RWPE2 (cell line): Measurements from ENCODE around the gene HOXA4.

ENCODE experiments used
- ATAC-seq: fragments of 200-7000 bp; cut with Tn5 transposase; 3 replicates; pipeline ENCODE4 v1.9.1; 2021; ENCODE audit warnings: low read depth
- DNase-seq: peaks from one replicate; pipeline ENCODE4 v3.0.0-alpha.2; 2020; ENCODE audit warnings: low spot score
- H3K27ac ChIP-seq: fragments of 450-650 bp; 2 replicates; pipeline ENCODE4 v1.5.1; 2017; ENCODE audit warnings: mild to moderate bottlenecking; ENCODE audit not compliant: poor library complexity, severe bottlenecking
- H3K27me3 ChIP-seq: fragments of 250-450 bp; sonication (Bioruptor Pico); 2 replicates; pipeline ENCODE4 v1.5.1; 2021; ENCODE audit warnings: mild to moderate bottlenecking, moderate library complexity; ENCODE audit not compliant: insufficient read depth, poor library complexity, severe bottlenecking
- H3K36me3 ChIP-seq: fragments of 250-450 bp; sonication (Bioruptor Pico); 2 replicates; pipeline ENCODE4 v1.5.1; 2020; ENCODE audit warnings: low read depth, mild to moderate bottlenecking, moderate library complexity
- H3K4me1 ChIP-seq: fragments of 250-450 bp; sonication (Bioruptor Pico); 2 replicates; pipeline ENCODE4 v1.5.1; 2021; ENCODE audit warnings: mild to moderate bottlenecking, moderate library complexity; ENCODE audit not compliant: insufficient read depth, poor library complexity, severe bottlenecking
- H3K4me3 ChIP-seq: fragments of 250-450 bp; sonication (Bioruptor Pico); 2 replicates; pipeline ENCODE4 v1.5.1; 2021; ENCODE audit warnings: mild to moderate bottlenecking, moderate library complexity; ENCODE audit not compliant: severe bottlenecking
- H3K9me3 ChIP-seq: fragments of 250-450 bp; sonication (Bioruptor Pico); 2 replicates; pipeline ENCODE4 v1.5.1; 2021; ENCODE audit warnings: mild to moderate bottlenecking, moderate library complexity; ENCODE audit not compliant: severe bottlenecking
- TF ChIP-seq, protein P1 (sequence below): fragments of 450-650 bp; IDR thresholded peaks from one replicate; pipeline ENCODE4 v1.5.1; 2017; ENCODE audit warnings: mild to moderate bottlenecking, moderate library complexity; ENCODE audit not compliant: poor library complexity, severe bottlenecking

HOXA4 gene

DNA sequence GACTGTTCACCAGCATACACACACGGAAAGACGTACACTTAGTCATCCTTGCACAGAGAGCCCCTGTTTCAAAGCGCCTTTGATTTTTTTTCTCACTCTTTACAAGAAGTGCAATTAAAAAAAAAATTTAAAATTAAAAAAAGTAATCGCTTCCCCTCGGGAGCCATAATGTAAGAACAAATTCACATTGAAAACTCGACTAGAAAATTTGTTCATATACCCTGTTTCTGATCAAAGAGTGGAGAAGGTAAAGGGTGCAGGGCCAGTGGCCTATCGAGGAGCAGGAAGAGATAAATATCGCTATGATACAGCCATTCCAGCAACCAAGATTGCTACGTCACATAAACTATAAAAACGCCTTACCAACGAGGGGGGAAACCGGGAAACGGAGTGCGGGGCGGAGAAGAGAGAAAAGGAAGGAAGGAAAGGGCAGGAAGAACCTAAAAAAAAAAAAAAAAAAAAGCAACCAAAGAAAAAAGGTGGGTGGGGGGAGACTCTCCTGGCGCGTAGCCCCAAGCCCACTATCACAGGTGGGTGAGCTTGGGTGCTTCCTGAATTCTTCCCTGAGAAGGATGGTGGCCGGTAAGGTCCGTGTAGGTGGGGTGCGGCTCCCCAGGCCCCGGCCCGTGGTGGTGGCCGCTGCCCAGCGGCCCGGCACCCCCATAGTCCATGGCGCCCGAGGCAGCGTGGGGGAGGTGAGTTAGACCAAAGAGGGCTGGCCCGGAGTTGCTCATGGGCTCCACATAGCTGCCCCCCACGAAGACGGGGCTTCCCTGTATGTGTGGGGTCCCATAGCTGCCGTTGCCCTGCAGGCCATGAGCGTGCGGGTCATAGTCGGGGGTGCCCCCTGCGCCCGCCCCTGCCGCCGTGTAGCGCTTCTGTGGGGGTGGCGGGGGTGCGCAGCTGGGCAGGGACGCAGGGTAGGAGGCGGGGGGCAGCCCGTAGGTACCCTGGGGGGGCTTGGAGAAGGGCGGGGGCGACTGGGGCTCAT lies 22.9 kb downstream of the HOXA4 start:
- TF ChIP-seq, protein P1, sequence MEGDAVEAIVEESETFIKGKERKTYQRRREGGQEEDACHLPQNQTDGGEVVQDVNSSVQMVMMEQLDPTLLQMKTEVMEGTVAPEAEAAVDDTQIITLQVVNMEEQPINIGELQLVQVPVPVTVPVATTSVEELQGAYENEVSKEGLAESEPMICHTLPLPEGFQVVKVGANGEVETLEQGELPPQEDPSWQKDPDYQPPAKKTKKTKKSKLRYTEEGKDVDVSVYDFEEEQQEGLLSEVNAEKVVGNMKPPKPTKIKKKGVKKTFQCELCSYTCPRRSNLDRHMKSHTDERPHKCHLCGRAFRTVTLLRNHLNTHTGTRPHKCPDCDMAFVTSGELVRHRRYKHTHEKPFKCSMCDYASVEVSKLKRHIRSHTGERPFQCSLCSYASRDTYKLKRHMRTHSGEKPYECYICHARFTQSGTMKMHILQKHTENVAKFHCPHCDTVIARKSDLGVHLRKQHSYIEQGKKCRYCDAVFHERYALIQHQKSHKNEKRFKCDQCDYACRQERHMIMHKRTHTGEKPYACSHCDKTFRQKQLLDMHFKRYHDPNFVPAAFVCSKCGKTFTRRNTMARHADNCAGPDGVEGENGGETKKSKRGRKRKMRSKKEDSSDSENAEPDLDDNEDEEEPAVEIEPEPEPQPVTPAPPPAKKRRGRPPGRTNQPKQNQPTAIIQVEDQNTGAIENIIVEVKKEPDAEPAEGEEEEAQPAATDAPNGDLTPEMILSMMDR: no peak
- no peak overlapping the region for H3K27ac ChIP-seq
- no peaks in the 10 kb centered on the region; the same call in 1 of the 2 replicates for H3K36me3 ChIP-seq
- ATAC-seq: no peak
- H3K4me3 ChIP-seq: no peak overlapping the region
- no peak for DNase-seq
- no peaks in the 10 kb centered on the region for H3K27me3 ChIP-seq
- peaks cover 21% of the 10 kb centered on the region for H3K4me1 ChIP-seq
- H3K9me3 ChIP-seq: no peaks in the 10 kb centered on the region

DNA sequence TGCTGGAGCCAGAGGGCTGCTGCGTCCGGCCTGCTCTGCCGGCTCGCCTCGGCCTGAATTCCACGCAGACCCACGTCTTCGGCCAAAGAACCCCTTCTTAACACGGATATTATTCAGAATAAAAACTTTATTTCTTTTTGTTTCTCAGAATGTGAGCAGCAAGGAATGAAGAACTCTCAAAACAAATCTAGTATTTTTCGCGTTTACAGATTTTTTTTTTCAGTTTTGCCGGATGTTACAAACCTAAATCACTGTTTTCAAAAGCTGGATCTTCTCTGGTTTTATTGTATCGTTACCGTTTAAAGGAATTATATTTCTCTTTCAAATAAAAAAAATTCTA lies 23.7 kb downstream of the HOXA4 start:
- no peak overlapping the region for H3K4me3 ChIP-seq
- DNase-seq (no peak), ATAC-seq (no peak)
- no peaks in the 10 kb centered on the region for H3K27me3 ChIP-seq
- no peak overlapping the region for H3K27ac ChIP-seq
- TF ChIP-seq, protein P1: no peak
- no peaks in the 10 kb centered on the region; the same call in 1 of the 2 replicates for H3K36me3 ChIP-seq
- H3K4me1 ChIP-seq: peaks cover 15% of the 10 kb centered on the region
- H3K9me3 ChIP-seq: no peaks in the 10 kb centered on the region

DNA sequence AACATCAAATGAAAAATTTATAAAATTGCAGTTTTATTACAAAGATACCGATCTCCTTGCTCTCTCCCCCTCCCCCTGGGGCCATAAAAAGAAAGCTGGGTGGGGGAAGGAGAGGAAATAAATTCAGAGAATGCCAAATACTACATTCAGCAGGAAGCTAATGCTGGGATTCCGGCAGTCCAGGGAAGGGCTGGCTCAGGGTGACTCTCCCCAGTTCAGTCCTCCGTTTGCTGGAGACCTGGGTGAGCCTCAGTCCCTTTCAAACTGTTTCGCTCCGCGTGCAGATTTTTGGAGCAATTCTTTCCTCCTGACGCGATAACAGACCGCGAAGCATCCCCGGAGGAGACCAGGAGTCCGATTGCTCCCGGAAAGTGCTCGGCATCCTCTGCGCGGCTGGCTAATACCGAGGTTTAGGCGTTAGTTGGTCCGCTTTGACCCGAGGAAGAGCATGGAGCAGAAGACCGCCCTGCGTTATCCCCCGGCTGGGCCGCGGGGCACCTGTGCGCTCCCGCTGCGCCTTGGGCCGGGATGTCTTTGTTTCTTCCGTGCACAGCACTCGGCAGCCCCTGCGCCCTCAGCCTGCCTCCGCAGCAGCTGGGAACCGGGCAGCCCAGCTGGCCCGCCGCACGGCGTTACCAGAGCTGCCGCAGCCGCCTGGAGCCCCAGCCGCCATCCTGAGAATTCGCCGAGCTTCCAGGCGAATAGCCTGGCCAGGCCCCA lies 24.2 kb downstream of the HOXA4 start:
- DNase-seq (no peak), ATAC-seq (no peak)
- no peaks in the 10 kb centered on the region for H3K27me3 ChIP-seq
- TF ChIP-seq, protein P1: no peak
- no peak overlapping the region for H3K27ac ChIP-seq
- H3K4me3 ChIP-seq: no peak overlapping the region
- no peaks in the 10 kb centered on the region; the same call in 1 of the 2 replicates for H3K36me3 ChIP-seq
- no peaks in the 10 kb centered on the region for H3K9me3 ChIP-seq
- peaks cover 10% of the 10 kb centered on the region for H3K4me1 ChIP-seq

DNA sequence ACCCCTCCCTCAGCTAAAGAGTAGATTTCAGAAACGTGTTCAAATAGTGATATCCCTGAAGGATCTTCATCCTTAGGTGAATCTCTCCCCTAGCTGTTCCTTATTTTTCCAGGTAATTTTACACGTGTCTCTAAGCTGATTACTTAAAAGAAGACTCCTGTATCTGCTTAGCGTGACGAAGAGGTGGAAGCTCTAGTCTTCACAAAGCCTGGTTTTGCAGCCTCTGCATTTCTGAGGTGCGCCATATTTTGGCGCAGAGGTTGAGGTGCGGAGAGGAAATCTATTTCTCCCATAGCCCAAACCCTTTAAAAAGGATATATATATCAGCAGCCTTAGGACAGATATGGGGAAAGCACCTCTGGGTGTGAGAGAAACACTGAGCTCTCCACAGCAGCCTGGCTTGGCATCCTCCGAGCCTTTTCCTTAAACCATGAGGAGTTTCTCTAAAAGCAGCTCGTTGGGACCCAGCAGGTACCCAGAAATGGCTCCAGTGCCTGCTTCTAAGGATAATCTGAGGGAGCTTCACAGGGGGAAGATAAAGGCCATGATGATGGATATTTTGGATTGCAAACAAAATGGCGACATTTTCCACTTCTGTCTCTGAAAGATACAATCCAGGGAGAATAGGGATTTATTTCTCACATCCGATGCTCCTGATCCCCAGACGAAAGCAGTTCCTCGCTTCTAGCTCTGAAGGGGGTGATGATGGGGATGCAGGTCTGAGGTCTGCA lies 25.1 kb downstream of the HOXA4 start:
- peaks cover 1% of the 10 kb centered on the region for H3K4me1 ChIP-seq
- ATAC-seq: no peak
- peaks cover under 1% of the 10 kb centered on the region for H3K36me3 ChIP-seq
- H3K27me3 ChIP-seq: no peaks in the 10 kb centered on the region
- no peak overlapping the region for H3K4me3 ChIP-seq
- TF ChIP-seq, protein P1: no peak
- no peak for DNase-seq
- H3K27ac ChIP-seq: no peak overlapping the region
- no peaks in the 10 kb centered on the region for H3K9me3 ChIP-seq
